OCI-LY1 (cell line): ENCODE measurements around the gene MAML1.
A peak's percentile ranks its signal among the peaks of the same experiment; 100 is the strongest.

ENCODE experiments used
- H2AFZ ChIP-seq: fragments of 200-600 bp; sonication (generic), shearing (Covaris generic); 2 replicates; pipeline ENCODE4 v1.6.0; 2014; ENCODE audit warnings: antibody characterized with exemption, mild to moderate bottlenecking, low read length
- H3F3A ChIP-seq: fragments of 200-600 bp; sonication (generic), shearing (Covaris generic); 2 replicates; pipeline ENCODE4 v1.6.0; 2014; ENCODE audit warnings: mild to moderate bottlenecking, antibody characterized with exemption, low read length, moderate library complexity; ENCODE audit not compliant: insufficient read depth
- H3K27ac ChIP-seq: fragments of 200-600 bp; sonication (generic); 2 replicates; pipeline ENCODE4 v1.5.1; 2014; ENCODE audit warnings: low read length, mixed run types, mild to moderate bottlenecking, low read depth; ENCODE audit not compliant: poor library complexity, severe bottlenecking
- H3K27me3 ChIP-seq: fragments of 200-600 bp; sonication (generic); 2 replicates; pipeline ENCODE4 v1.6.0; 2014; ENCODE audit warnings: antibody characterized with exemption, mild to moderate bottlenecking, low read length, moderate library complexity; ENCODE audit not compliant: insufficient read depth
- H3K36me3 ChIP-seq: fragments of 200-600 bp; sonication (generic); 2 replicates; pipeline ENCODE4 v1.6.1; 2014; ENCODE audit warnings: mild to moderate bottlenecking, antibody characterized with exemption, low read length, moderate library complexity, mixed read lengths; ENCODE audit not compliant: insufficient read depth
- H3K4me1 ChIP-seq: fragments of 200-600 bp; sonication (generic); 2 replicates; pipeline ENCODE4 v1.5.1; 2014; ENCODE audit warnings: mild to moderate bottlenecking, low read length, moderate library complexity; ENCODE audit not compliant: insufficient read depth, severe bottlenecking
- H3K4me2 ChIP-seq: fragments of 200-600 bp; sonication (generic), shearing (Covaris generic); 2 replicates; pipeline ENCODE4 v1.6.1; 2014; ENCODE audit warnings: low read length
- H3K4me3 ChIP-seq: fragments of 200-600 bp; sonication (generic); 2 replicates; pipeline ENCODE4 v1.5.1; 2014; ENCODE audit warnings: low read length, low read depth, mild to moderate bottlenecking, mixed read lengths; ENCODE audit not compliant: poor library complexity, severe bottlenecking
- H3K79me2 ChIP-seq: fragments of 200-600 bp; shearing (Covaris generic); 2 replicates; pipeline ENCODE4 v1.6.1; 2016; ENCODE audit warnings: mixed run types, low read length, mixed read lengths; ENCODE audit not compliant: insufficient read depth
- H3K9ac ChIP-seq: fragments of 200-600 bp; sonication (generic), shearing (Covaris generic); 2 replicates; pipeline ENCODE4 v1.6.1; 2014; ENCODE audit warnings: mild to moderate bottlenecking, low read length, mixed read lengths
- H3K9me2 ChIP-seq: fragments of 200-600 bp; sonication (generic), shearing (Covaris generic); 2 replicates; pipeline ENCODE4 v1.6.1; 2014; ENCODE audit warnings: low read depth, mild to moderate bottlenecking, low read length, mixed read lengths
- H3K9me3 ChIP-seq: fragments of 200-600 bp; shearing (Covaris generic); 2 replicates; pipeline ENCODE4 v1.6.1; 2014; ENCODE audit warnings: low read length, mixed read lengths
- H4K20me1 ChIP-seq: fragments of 200-600 bp; sonication (generic), shearing (Covaris generic); 2 replicates; pipeline ENCODE4 v1.6.0; 2016; ENCODE audit warnings: mild to moderate bottlenecking, low read length; ENCODE audit not compliant: insufficient read depth
- EZH2 ChIP-seq: fragments of 200-600 bp; sonication (generic), shearing (Covaris generic); IDR thresholded peaks from 2 replicates; pipeline ENCODE4 v1.8.0; 2017; ENCODE audit warnings: borderline replicate concordance, mixed run types, mild to moderate bottlenecking, antibody characterized with exemption, low read length, moderate library complexity, mixed read lengths
- TF ChIP-seq, protein P1 (sequence below): fragments of 200-600 bp; sonication (generic), shearing (Covaris generic); IDR thresholded peaks from 2 replicates; pipeline ENCODE4 v1.5.1; 2017; ENCODE audit warnings: mild to moderate bottlenecking, antibody characterized with exemption, low read length, moderate library complexity, mixed read lengths

MAML1 gene

DNA sequence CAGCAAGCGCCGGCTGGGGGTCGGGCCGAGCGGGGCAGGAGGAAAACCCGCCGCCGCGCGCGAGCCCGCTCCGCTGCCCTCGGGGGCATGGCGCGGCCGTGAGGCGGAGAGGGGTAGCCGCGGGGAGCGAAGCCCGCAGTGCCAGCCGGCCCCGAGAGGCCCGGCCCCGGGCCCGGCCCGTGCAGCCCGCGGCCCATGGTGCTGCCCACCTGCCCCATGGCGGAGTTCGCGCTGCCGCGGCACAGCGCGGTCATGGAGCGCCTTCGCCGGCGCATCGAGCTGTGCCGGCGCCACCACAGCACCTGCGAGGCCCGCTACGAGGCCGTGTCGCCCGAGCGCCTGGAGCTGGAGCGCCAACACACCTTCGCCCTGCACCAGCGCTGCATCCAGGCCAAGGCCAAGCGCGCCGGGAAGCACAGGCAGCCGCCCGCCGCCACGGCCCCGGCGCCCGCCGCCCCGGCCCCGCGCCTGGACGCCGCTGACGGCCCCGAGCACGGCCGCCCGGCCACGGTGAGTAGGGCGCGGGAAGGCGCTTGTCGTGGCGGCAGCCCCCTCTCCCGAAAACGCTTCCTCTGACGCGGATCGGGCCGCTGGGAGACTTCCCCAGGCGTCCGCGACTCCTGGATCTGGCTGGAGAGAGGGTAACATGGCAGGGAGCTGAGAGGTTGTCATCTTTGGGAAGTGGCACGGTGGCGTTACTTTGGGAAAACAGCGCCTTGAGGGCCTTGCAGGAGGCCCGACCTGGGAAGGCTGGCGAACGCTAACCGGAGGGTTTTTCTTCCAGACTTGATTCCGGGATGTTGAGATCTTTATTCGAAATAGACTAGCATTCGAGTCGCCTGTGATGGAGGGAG is 523 bp downstream of the MAML1 start:
- Histone ChIP-seq H3K9ac (peak overlapping the region; percentile 77), H3K4me2 (peak overlapping the region; percentile 81), H2AFZ (no peak overlapping the region), H3K9me2 (no peaks in the 10 kb centered on the region), H3K79me2 (peaks cover 49% of the 10 kb centered on the region), H4K20me1 (no peaks in the 10 kb centered on the region), H3K36me3 (peaks cover 42% of the 10 kb centered on the region), H3K4me3 (peak overlapping the region; percentile 77), H3K27ac (no peak overlapping the region), H3K4me1 (peaks cover 28% of the 10 kb centered on the region), H3K27me3 (no peaks in the 10 kb centered on the region), H3F3A (peaks cover 10% of the 10 kb centered on the region), H3K9me3 (no peaks in the 10 kb centered on the region)
- no peak for TF ChIP-seq EZH2
- TF ChIP-seq, protein P1, sequence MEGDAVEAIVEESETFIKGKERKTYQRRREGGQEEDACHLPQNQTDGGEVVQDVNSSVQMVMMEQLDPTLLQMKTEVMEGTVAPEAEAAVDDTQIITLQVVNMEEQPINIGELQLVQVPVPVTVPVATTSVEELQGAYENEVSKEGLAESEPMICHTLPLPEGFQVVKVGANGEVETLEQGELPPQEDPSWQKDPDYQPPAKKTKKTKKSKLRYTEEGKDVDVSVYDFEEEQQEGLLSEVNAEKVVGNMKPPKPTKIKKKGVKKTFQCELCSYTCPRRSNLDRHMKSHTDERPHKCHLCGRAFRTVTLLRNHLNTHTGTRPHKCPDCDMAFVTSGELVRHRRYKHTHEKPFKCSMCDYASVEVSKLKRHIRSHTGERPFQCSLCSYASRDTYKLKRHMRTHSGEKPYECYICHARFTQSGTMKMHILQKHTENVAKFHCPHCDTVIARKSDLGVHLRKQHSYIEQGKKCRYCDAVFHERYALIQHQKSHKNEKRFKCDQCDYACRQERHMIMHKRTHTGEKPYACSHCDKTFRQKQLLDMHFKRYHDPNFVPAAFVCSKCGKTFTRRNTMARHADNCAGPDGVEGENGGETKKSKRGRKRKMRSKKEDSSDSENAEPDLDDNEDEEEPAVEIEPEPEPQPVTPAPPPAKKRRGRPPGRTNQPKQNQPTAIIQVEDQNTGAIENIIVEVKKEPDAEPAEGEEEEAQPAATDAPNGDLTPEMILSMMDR: no peak

DNA sequence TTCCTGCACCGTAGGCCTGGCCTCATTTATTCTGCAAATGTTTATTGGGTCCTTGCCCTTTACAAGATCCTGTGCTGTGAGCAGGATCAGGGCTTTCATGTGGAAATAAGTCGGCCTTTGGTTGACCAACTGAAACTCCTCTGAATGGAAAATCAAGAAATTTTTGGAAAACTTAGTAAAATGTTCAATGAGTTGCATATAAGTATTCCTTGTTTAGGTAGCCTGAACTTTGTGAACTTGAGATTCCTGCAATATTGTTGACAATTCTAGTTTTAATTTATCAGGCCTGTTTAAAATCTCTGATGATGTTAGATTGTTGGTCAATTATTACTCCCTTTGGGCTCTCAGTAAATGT is 1.1 kb downstream of the MAML1 start:
- H3K4me2 ChIP-seq: peak overlapping the region; percentile 81
- H2AFZ ChIP-seq: no peak overlapping the region
- H3K9me2 ChIP-seq: no peaks in the 10 kb centered on the region
- peaks cover 28% of the 10 kb centered on the region for H3K4me1 ChIP-seq
- no peaks in the 10 kb centered on the region for H4K20me1 ChIP-seq
- no peak overlapping the region for H3K27ac ChIP-seq
- H3K27me3 ChIP-seq: no peaks in the 10 kb centered on the region
- no peaks in the 10 kb centered on the region for H3K9me3 ChIP-seq
- TF ChIP-seq, protein P1: no peak
- TF ChIP-seq EZH2: no peak
- peak overlapping the region; percentile 77 for H3K9ac ChIP-seq
- peaks cover 42% of the 10 kb centered on the region for H3K36me3 ChIP-seq
- H3K4me3 ChIP-seq: peak overlapping the region; percentile 77
- peaks cover 10% of the 10 kb centered on the region for H3F3A ChIP-seq
- peaks cover 55% of the 10 kb centered on the region for H3K79me2 ChIP-seq

DNA sequence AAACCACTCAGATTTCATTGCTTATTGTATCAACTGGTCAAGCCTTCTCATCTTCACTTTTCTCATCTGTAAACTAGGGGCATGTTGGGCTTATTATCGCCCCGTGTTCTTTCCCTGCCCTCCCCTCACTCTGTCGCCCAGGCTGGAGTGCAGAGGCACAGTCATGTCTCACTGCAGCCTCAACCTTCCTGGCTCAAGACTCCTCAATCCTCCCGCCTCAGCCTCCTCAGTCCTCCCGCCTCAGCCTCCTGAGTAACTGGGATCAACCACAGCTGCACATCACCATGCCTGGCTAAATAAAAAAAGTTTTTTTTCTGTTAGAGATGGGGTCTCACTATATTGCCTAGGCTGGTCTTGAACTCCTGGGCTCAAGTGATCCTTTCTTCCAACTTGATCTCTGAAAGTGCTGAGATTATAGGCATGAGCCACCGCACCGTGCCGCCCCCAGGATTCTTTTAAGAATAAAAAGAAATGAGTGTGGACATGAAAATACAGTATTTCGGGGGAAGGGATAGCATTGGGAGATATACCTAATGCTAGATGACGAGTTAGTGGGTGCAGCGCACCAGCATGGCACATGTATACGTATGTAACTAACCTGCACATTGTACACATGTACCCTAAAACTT is 2.0 kb downstream of the MAML1 start:
- Histone ChIP-seq H3K36me3 (peaks cover 39% of the 10 kb centered on the region), H3K9me3 (no peaks in the 10 kb centered on the region), H2AFZ (no peak overlapping the region), H4K20me1 (no peaks in the 10 kb centered on the region), H3K4me1 (peaks cover 28% of the 10 kb centered on the region), H3K4me2 (peak overlapping the region; percentile 81), H3K79me2 (peaks cover 64% of the 10 kb centered on the region), H3K27ac (no peak overlapping the region), H3K4me3 (peak overlapping the region; percentile 77), H3K27me3 (no peaks in the 10 kb centered on the region), H3F3A (peaks cover 10% of the 10 kb centered on the region), H3K9ac (peak overlapping the region; percentile 77), H3K9me2 (no peaks in the 10 kb centered on the region)
- no peak for TF ChIP-seq EZH2
- TF ChIP-seq, protein P1: no peak
